RPMI8226 (cell line): ENCODE results near the gene NCR2.

Source experiments
- DNase-seq: peaks from one replicate; pipeline ENCODE4 v3.0.0-alpha.2; 2015

Gene NCR2

DNA sequence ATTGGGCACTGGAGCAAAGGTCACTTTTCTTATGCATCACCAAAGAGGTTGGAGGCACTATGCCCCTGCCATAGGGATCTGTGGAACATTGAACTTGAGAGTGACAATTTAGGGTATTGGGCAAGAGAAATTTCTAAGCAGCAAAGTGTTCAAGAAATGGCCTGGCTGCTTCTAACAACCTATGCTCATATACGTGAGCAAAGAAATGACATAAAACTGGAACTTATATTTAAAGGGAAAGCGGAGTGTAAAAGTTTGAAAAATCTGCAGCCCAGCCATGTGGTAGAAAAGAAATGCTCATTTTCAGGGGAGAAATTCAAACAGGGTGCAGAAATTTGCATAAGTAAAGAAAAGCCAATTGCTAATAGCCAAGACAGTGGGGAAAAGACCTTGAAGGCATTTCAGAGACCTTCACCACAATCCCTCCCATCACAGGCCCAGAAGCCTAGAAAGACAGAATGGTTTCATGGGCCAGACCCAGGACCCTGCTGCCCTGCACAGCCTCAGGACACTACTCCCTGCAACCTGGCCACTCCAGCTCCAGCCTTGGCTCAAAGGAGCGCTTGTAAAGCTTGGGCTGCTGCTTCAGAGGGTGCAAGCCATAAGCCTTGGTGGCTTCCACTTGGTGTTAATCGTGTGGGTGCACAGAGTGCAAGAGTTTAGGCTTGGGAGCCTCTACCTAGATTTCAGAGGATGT, 24.4 kb downstream of the NCR2 start:
- no peak for DNase-seq

DNA sequence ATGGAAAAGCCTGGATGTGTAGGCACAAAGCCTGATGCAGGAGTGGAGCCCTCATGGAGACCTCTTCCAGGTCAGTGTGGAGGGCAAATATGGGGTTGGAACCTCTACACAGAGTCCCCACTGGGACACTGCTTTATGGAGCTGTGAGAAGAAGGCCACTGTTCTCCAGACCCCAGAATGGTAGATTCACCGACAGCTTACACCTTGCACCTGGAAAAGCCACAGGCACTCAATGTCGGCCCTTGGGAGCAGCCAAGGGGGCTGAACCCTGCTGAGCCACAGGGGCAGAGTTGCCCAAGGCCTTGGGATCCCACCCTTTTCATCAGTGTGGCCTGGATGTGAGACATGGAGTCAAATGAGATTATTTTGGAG, 24.9 kb downstream of the NCR2 start:
- no peak for DNase-seq

DNA sequence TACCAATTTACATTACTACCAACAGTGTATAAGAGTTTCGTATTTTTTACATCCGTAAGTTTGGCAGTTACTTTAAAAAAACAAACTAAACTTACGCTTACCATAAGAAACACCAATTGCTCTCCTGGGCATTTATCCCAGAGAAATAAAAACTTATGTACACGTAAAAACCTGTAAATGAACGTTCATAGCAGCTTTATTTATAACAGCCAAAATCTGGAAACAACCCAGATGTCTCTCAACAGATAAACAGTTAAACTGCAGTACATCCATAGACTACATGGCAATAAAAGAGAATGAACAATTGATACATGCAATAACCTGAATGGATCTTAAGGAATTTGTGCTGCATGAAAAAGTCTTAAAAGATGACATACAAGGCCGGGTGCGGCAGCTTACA, 30.7 kb downstream of the NCR2 start:
- DNase-seq, result no peak

DNA sequence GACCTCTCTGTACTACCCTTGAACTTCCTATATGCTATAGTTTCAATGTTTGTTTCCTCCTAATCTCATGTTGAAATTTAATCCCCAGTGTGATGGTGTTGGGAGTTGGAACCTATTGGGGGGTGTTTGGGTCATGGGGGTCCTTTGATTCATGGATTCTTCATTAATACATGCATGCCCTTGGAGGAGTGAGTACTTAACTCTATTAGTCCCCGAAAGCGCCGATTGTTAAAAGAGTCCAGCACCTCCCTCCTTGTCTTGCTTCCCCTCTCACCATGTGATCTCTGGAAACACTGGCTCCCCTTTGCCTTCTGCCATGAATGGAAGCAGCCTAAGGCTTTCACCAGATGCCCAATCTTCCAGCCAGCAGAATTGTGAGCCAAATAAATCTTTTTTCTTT, 31.7 kb downstream of the NCR2 start:
- DNase-seq, result no peak

DNA sequence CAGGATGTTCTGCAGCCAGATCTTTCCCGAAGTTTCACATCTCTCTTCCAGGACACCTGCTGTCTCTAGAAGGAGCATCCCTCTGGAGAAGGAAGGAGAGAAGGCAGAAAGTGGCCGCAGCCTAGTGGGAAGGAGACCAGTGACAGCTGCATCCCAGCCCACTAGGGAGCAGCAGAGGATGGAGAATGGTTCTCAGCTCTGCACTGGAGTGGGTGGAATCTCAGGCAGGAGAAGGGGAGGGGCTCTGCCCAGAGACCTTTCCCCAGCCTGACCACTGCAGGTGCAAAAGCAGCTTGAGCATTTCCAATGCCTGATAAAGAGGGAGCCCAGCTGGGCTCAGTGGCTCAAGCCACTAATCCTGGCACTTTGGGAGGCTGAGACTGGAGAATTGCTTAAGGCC, 32.3 kb downstream of the NCR2 start:
- peak; percentile 41 for DNase-seq

DNA sequence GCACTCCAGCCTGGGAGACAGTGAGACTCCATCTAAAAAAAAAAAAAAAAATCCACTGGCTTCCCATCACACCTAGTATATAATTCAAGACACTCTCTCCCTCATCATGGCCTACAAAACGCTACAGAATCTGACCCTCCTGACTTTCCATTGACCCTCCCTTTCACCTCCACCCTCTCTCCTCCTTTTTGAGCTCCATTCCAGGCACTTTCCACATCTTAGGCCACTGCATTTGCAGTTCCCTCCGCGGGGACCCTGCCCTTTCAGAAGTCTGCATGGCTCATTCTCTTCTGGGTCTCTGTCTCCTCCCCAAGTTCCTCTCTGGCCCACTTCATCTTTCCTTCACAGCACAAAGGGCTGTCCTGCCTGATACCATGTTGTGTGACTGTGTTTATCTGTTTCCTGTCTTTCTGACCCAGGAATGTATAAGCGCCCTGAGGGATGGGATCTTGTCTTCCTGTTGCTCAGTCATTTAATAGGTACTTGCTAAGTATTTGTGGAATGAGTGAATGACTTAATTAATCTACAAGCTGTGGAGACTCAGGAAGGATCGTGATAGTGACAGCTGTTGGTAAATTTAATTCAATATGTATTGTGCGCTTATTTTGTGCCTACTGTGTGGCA, 35.2 kb downstream of the NCR2 start:
- DNase-seq, result no peak

DNA sequence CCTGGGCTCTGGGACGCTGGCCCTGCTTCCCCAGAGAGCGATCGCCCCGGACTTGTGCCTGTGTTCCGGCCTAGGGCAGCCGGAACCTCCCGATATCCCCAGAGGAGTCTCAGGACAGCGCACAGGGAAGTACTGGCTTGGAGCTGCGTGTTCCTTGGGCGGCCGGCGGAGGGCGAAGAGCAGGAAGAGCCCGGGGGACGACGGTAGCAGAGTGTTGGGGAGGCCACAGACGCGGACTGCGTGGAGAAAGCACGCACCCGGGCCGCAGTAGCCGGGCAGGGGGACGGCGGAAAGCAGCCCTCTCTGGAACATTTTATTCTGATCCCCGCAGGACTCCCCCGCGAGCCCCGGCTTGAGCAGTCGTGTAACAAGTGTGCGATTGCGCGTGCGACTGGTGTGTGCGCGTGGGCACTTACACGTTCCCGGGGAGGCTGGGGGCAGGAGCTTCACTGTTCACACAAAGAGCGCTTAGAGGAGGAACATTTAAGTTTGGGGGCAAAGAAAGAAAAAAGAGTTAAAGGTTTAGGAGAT, 36.1 kb downstream of the NCR2 start:
- peak; percentile 12 for DNase-seq

DNA sequence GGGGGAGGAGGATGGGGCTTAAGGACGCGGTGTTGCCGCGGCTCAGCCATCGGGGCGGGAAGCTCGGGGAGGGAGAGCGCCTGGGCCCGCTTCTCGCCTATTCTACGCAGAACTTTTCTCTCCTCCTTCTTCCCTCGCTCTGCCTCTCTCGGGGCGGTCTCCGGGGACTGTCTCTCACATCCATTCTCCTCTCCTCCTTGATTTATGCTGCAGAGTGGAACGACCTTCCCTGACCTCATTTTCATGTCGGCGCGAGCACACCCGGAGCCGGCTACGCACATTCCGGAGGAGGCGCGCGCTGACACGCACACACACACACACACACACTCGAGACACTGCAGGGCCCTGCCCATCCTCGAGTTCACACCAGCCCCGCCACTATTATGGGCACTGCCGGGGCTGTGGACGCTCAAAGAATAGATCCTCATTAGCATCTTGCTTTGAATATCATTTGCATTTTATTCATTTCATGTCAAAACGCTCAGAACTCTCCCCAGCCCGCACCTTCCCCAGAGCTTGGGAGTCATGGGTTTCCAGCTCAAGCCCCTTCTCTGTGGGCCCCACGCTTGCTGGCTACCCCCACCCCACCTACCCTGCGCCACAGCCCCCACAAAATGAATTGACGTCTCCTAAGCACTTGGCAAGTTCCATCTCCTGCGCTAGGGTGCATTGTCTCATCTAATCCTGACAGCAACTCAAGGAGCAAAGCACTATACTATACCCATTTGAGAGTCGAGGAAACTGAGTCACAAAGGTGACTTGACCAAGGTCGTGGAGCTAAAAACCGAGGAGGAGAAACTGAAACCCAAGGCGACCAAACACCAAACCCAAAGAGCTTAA, 36.8 kb downstream of the NCR2 start:
- no peak for DNase-seq

DNA sequence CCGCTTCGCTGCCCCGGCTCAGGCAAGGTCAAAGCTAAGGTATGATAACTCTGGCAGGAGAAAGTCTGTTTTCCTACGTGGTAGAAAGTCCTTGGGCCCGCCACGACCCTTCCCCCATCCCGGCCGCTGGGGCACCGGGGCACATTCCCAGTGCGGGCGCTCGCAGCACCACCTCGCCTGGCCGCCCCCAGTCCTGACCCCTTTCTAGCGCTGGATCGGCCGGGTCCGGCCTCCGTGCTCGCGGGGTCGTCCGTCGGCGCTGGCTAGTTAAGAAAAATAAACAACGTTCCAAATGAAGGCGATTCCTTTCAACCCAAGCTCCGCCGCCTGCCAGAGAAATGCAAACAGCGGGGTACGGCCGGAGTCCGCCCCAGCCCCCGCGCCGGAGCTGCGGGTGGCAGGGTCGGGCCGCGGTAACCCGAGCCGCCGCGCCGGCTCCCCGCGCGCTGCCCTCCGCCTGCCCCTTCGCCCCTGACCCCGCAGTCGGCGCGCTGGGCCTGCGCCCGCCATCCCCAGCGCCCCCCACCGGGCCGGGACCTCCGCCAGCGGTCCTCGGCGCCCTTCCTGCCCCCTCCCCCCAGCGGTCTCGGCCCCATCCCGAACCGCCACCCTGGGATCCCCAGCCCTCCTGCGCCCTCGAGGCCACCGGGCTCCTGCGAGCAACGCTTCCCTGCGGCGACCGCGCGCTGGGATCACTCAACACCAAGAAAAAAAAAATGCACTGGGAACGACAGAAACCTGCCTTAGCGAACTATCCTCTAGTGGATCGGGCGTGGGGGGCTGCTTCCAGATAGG, 37.6 kb downstream of the NCR2 start:
- DNase-seq, result no peak

DNA sequence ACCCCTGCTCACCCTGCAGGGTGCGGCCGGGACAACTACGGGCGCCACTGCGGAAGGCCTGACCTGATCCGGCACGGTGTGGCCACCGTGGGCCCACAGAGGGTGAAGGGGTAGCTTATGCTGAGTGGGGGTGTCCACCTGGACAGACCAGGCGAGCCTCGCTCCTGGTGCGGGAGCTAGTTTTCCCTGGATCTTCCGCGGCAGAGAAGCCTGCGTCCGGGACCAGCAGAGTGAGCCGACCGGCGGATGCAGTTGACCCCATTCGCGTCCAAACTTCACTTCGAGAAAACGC, 38.2 kb downstream of the NCR2 start:
- no peak for DNase-seq

DNA sequence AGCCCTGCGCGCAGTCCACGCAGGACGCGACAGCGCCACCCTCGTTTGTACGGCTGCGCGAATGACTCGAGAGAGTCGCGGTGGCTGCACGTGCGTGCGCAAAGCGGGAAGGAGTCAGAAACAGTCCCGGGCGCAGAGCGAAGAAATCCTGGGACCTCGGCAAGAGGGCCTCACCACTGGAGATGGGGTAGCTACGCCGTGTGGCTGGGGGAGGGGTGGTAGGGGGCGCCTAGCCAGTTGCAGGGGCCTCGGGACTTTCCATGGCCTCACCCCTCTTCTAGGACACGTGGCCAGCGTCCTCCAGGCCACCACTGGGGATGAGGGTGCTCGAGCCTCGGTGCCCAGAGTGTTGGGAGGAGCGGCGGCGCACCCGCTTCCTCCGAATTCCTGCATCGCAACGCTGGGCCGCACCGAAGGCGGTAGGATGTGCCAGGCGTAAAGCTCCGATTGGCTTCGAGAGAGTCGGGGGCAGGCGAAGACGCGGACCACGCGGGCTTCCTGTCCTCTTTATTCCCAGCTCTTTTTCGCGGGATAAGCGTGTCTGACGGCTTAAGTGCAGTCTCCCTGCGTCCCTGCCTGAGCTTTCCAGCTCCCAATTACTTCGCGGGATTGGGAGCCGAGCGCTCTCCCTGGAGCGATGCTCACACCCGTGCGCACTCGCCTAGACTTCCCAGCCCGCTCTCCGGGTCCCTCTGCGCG, 38.7 kb downstream of the NCR2 start:
- DNase-seq, result no peak

DNA sequence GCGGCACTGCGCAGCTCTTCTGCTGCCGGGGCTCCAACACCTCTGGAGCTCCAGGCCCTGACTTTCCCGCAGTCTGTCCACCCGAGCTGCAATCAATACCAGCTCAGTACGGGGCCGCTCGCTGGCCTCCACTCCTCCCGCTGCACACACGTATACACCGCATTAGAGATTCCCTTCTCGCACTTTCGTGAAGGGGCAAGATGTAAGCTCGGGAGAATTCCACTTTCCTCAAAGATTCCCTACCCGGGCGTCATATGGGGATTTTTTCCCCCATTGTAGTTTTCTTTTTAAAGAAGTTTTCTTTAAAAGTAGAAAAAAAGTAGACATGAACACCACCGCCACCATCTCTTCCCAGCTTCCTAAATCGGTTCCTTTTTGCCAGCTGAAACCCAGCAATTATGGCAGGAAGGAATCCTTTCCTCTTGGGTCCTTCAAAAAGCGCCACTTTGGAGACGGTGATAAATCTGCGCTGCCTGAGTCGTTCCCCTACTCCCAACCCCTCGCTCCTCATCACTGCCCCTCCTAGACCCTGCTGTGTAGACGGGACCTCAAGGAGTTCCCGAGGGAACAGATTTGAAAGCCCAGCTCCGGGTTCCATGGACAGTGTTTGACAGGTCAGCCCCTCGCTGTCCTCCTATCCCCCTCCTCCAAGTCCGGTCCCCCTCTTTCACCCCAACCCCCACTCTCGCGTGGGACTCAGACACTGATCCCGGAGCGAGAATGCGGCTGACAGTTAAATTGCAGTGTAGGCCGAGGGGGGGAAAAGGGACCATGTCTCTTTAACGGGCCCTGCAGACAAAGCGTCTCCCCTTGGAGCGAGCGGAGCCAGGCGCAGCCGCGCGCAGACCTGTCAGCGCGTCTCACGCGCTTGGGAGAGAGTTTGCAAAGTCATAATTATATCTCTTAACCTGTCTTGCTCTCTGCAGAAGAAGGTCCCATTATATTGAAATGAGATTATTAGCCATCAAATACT, 39.5 kb downstream of the NCR2 start:
- no peak for DNase-seq

DNA sequence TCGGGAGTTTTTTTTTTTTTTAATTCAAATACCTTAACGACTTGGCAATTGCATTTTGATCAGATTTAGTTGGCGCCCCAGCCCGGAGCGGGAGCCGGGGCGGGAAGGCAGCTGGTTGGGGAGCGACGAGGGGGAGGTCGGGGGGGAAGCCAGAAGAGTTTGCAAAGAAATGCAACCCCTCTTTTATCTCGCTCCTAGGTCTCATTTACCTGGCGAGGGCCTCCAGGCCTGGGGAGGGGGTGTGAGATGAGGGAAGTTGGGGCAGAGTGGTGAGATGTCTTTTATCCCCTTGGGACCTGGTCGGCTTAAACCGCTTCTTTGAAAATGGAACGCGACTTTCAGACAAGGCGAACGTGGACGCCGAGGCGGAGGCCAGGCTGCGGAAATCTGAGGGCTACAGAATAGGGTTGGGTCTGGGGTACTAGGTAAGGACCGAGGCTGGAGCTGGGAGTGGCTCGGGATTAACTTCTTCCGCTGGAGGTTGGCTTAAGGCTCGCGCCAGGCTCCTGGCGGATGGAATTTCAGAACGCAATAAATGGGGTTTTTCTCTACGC, 40.3 kb downstream of the NCR2 start:
- no peak for DNase-seq

DNA sequence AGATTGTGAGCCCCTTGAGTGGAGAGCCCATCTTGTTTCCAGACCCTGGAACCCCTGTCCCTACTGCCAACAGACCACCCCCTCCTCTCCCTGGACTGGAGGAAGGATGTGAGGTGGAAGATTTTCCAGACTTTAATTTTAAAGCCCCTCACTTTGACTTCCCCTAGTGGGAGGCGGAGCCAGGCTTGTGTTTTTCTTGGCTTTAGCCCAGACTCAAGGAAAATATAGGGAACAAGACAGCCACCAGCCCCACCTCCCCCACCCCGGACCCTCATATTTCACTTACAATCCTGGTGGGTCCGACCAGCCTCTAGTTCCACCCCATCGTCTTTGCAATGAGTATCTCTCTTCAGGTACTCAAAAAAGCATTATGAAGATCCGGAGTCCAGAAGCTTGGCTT, 40.8 kb downstream of the NCR2 start:
- DNase-seq, result no peak

DNA sequence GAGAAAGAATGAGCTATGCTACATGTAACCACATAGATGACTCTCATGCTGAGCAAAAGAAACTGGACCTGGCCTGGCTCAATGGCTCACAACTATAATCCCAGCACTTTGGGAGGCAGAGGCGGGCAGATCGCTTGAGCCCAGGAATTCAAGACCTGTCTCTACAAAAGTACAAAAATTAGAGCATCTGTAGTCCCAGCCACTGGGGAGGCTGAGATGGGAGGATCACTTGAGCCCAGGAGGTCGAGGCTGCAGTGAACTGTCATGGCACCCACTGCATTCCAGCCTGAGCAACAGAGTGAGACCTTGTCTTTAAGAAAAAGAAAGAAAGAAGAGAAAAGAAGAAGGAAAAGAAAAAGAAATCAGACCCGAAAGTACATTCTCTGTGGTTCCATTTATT, 41.7 kb downstream of the NCR2 start:
- DNase-seq, result no peak

DNA sequence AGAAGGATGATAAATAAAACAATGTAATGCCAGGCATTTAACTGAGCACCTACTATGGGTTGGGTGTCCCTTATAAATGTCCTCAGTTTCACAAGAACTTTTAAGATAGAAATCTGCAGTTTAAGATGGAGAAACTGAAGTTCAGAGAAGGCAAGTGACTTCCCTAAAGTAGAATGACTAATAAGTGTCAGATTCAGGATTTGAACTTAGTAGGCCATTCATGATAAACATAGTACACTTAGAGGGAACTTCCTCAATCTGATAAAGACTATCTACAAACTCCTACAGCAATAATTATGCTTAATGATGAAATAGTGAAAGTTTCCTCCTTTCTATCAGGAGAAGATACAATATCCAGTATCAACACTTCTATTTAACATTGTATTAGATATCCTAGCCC, 43.9 kb downstream of the NCR2 start:
- DNase-seq, result no peak

DNA sequence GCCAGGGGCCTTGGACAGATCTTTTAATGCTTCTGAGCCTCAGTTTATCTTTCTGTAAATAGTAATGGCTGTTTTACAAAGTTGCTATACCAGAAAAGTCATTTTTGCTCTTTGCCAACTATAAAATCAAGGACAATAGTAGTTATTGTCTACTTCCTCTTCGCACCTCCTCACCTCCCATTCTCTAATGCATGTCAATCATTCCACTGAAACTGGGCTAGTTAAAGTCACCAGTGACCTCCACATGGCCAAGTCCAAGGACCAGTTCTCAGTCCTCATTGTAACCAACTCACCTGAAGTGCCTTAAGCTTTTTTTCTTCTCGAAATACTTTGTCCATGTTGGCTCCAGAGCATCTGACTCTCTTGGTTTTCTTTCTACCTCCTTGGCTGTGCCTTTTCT, 51.2 kb downstream of the NCR2 start:
- DNase-seq, result no peak

DNA sequence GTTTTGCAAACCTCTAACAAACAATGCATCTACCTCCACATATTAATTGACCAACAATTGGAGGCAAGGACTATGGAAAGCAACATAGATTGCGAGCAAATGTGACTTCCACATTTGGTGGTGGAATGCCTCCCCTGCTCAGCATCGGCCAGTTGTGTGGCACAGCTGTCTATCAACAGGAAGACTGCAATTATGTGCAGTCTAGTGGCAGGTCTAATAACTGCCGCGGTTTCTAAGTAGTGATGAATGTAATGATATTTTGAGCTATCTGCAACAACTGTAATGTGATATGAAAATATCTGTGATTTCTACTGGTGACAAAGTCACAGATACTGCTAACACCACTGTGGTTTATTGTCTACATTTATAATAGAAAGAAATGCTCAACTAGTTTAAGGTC, 56.8 kb downstream of the NCR2 start:
- DNase-seq, result peak; percentile 10

DNA sequence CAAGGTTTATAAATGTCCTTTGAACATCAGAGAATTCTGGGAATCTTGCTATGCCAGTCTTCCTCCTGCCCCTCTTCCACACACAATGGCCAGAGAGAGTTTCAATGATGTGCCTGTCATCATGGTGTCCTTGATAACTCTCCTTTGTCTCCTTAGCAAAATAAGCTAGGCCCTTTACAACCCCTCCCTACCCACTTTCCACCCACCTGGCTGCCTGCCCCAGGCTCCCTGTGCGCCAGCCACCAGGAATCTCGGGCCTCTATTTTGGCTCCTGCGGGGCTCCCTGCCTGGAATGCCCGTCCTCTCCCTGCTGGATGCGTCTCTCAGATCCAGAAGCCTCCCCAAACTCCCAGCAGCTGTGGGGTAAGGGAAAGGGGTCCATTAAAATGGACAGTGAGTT, 60.9 kb downstream of the NCR2 start:
- DNase-seq, result no peak

DNA sequence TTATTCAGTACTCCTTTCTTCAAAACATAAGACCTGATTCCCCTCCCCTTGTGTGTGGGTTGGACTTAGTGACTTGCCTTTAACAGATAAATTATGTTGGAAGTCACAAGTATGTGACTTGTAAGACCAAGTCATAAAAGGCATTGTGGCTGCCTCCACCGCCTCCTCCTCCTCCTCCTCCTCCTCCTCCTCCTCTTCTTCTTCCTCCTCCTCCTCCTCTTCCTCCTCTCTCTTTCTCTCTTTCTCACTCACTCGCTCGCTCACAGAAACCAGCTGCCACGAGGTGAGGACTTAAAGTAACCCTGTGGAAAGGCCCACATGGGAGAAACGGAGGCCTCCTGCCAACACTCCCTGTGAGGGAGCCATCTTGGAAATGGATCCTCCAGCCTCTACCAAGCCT, 64.0 kb downstream of the NCR2 start:
- no peak for DNase-seq
